ENCODE results near the gene GEN1.

The GEN1 gene, protein sequence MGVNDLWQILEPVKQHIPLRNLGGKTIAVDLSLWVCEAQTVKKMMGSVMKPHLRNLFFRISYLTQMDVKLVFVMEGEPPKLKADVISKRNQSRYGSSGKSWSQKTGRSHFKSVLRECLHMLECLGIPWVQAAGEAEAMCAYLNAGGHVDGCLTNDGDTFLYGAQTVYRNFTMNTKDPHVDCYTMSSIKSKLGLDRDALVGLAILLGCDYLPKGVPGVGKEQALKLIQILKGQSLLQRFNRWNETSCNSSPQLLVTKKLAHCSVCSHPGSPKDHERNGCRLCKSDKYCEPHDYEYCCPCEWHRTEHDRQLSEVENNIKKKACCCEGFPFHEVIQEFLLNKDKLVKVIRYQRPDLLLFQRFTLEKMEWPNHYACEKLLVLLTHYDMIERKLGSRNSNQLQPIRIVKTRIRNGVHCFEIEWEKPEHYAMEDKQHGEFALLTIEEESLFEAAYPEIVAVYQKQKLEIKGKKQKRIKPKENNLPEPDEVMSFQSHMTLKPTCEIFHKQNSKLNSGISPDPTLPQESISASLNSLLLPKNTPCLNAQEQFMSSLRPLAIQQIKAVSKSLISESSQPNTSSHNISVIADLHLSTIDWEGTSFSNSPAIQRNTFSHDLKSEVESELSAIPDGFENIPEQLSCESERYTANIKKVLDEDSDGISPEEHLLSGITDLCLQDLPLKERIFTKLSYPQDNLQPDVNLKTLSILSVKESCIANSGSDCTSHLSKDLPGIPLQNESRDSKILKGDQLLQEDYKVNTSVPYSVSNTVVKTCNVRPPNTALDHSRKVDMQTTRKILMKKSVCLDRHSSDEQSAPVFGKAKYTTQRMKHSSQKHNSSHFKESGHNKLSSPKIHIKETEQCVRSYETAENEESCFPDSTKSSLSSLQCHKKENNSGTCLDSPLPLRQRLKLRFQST

DNA sequence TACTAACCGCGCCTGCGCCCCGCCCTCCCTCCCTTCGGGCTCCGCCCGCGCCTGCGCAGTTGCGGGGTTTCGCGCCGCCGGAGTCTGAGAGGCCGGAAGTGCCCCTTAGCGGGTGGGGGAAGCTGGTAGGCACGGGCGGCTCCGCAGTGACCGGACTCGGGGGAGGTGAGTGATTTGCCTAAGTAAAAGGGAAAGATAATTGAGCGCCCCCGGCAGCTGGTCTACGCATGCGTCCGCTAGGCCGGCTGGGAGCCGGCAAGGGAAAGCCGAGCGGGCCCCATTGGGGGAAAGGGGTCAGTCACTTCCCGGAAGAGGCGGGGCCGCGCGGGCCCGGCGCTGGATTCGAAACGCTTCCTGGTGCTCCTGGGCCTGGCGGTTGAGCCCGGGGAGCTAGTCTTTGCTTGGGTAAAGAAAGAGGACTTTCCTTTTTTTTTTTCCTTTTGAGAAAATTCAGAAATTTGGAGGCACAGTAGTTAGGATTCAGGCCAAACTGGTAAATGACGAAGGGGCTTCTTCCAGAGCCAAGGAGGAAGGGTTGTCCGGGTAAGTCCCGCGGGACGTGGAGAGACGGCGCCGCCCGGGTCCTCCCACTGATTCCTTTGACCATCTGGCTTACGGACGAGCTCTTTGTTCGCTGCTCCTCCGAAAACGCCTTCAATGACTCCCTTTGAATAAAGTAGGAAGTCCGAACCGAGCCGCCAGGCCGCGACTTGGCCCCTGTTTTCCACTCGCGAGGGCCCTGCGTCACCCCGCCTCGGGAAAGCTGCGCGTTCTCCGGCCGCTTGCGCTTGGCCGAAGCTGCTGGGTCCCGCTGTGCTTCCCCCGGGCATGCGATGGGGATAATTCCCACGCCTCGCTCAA, at the start of gene GEN1, which contains the start of gene SMC6:
Gene GEN1, plus strand, starts transcription at position 336 of the 861 bp plus-strand sequence. CDS start 5,806 bp downstream, outside the sequence.
Gene SMC6, minus strand, starts transcription at position 8 of the 861 bp plus-strand sequence. CDS start 7,864 bp downstream, outside the sequence.
- DNase-seq (ENCODE audit: extremely low spot score) = peak; percentile 93
- TF ChIP-seq ELF4 (IDR thresholded peaks at IDR 0.05) = peak; percentile 66
- no peak for TF ChIP-seq ARNT (IDR thresholded peaks at IDR 0.05)
- no peak for TF ChIP-seq FOXM1 (IDR thresholded peaks at IDR 0.05; ENCODE audit: borderline replicate concordance)
- POLR2A ChIA-PET = interaction anchor here (0.9 to 1.2 kb wide), 5 partner anchors 13 to 72 kb away, joined by 3 read pairs; partner anchors contain the start of gene MSGN1
- CTCF ChIA-PET = no interaction called here

DNA sequence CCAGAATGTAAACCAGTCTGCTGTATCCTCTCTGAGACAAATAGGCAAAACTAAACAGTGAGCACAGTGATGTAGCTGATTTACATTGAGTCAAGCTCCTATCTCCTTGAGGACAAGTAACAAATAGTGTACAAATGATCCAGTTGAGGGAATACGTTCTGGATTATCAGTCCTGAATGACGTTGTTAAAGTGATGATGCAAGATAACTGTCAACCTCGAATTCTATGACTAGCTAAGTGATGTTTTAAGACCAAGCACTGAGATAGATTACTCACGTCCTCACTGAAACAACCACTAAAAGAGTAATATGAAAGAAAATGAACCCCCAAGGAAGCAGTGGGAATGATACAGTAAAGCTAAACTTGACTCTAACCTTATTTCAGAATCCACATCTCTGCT, 47.1 kb upstream of the GEN1 start:
- ChIA-PET POLR2A (no interaction called here), CTCF (no interaction called here)
- DNase-seq (ENCODE audit: extremely low spot score) = no peak
- TF ChIP-seq ELF4 (IDR thresholded peaks at IDR 0.05) (no peak), SP1 (IDR thresholded peaks at IDR 0.05) (no peak), BHLHE40 (IDR thresholded peaks at IDR 0.05; ENCODE audit: borderline replicate concordance) (no peak), FOXA1 (IDR thresholded peaks at IDR 0.05) (no peak), FOXM1 (IDR thresholded peaks at IDR 0.05; ENCODE audit: borderline replicate concordance) (no peak), HDGF (IDR thresholded peaks at IDR 0.05; ENCODE audit: borderline replicate concordance) (no peak), L3MBTL2 (conservative IDR thresholded peaks at IDR 0.05) (no peak), SUZ12 (IDR thresholded peaks at IDR 0.05) (no peak), LEF1 (IDR thresholded peaks at IDR 0.05; ENCODE audit: borderline replicate concordance) (no peak), ZNF384 (IDR thresholded peaks at IDR 0.05) (no peak), TARDBP (IDR thresholded peaks at IDR 0.05) (no peak), FOXK2 (IDR thresholded peaks at IDR 0.05) (no peak), NFRKB (IDR thresholded peaks at IDR 0.05) (no peak), ARNT (IDR thresholded peaks at IDR 0.05) (no peak), CTBP1 (IDR thresholded peaks at IDR 0.05; ENCODE audit: borderline replicate concordance) (no peak)
- TF ChIP-seq, protein P1, sequence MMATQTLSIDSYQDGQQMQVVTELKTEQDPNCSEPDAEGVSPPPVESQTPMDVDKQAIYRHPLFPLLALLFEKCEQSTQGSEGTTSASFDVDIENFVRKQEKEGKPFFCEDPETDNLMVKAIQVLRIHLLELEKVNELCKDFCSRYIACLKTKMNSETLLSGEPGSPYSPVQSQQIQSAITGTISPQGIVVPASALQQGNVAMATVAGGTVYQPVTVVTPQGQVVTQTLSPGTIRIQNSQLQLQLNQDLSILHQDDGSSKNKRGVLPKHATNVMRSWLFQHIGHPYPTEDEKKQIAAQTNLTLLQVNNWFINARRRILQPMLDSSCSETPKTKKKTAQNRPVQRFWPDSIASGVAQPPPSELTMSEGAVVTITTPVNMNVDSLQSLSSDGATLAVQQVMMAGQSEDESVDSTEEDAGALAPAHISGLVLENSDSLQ (IDR thresholded peaks at IDR 0.05) = no peak

DNA sequence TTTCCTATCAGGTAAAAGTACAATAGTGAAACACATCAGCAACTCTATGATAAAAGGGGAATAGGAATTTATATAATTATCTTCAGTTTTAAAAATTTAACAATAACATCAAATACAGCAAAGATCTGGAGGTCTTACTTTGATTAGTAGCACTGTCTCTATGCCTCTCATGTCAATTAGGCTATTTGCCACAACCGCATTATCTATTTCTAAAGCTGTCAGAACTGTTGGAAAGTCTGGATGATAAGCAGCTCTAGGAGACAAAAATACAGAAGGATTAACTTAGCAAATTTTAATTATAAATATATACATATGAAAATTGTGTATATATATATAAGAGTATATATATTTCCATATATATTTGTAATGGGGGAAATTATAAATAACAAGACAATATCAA, 45.4 kb upstream of the GEN1 start:
- TF ChIP-seq BHLHE40 (IDR thresholded peaks at IDR 0.05; ENCODE audit: borderline replicate concordance) (no peak), ARNT (IDR thresholded peaks at IDR 0.05) (no peak), FOXA1 (IDR thresholded peaks at IDR 0.05) (no peak), SP1 (IDR thresholded peaks at IDR 0.05) (no peak), L3MBTL2 (conservative IDR thresholded peaks at IDR 0.05) (no peak), ELF4 (IDR thresholded peaks at IDR 0.05) (no peak), NFRKB (IDR thresholded peaks at IDR 0.05) (no peak)
- TF ChIP-seq, protein P1 (IDR thresholded peaks at IDR 0.05) = no peak
- ChIA-PET CTCF (interaction anchor here (0.6 to 1.3 kb wide), 4 partner anchors 11 to 1147 kb away, joined by 3 to 4 read pairs (median 4); no protein-coding TSS in a partner anchor), POLR2A (interaction anchor here (1.5 kb wide), 1 partner anchor 45 kb away, joined by 3 read pairs; the partner anchor contains the start of genes GEN1 and SMC6)
- no peak for DNase-seq (ENCODE audit: extremely low spot score)

DNA sequence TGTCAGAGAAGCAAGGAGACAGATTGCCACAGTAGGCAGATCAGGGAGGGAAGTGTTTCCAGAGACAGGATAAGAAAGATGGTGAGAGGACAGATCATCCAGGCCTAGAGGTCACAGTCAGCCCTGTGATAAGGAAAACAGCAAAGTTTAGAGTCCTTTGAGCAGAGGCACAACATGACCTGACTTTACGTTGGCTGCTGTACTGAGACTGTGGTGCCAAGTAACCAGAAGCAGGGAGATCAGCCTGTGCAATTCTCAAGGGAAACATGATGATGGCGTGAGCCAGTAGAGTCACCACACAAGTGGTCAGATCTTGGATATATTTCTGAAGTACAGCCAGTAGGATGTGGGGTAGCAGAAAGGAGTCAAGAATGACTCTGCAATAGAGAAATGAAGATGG, 44.0 kb upstream of the GEN1 start:
- CTCF ChIA-PET = interaction anchor here (1.3 kb wide), 1 partner anchor 10 kb away, joined by 4 read pairs; no protein-coding TSS in a partner anchor

More for the DNA sequence above, 44.0 kb upstream of the GEN1 start:
- POLR2A ChIA-PET = no interaction called here
- no peak for DNase-seq (ENCODE audit: extremely low spot score)
- TF ChIP-seq CTBP1 (IDR thresholded peaks at IDR 0.05; ENCODE audit: borderline replicate concordance) = no peak
- no peak for TF ChIP-seq LEF1 (IDR thresholded peaks at IDR 0.05; ENCODE audit: borderline replicate concordance)
- TF ChIP-seq, protein P1 (IDR thresholded peaks at IDR 0.05) = no peak
- TF ChIP-seq BHLHE40 (IDR thresholded peaks at IDR 0.05; ENCODE audit: borderline replicate concordance) = no peak
- no peak for TF ChIP-seq ZNF384 (IDR thresholded peaks at IDR 0.05)
- no peak for TF ChIP-seq TARDBP (IDR thresholded peaks at IDR 0.05)
